Measurements from ENCODE around the gene CCBE1. TPM values are rescaled to one million over a fixed set of nuclear protein-coding genes. Genes with fewer than 3 reads are reported as not detected.

The CCBE1 gene
- total RNA-seq, 1 donor from 2014 or later = 1.6 TPM

- DNase-seq (ENCODE audit: low read depth) (no peak), FAIRE-seq (no peak)
- no peak for TF ChIP-seq CTCF (IDR thresholded peaks at IDR 0.05; ENCODE audit: insufficient read depth, low read length, severe bottlenecking)
- no peaks in the 10 kb centered on the region for H3K36me3 ChIP-seq (ENCODE audit: control insufficient read depth, insufficient read depth, low read length)
- H3K4me3 ChIP-seq (ENCODE audit: low read depth, low read length) = no peak overlapping the region
- no peaks in the 10 kb centered on the region for H3K27me3 ChIP-seq (ENCODE audit: control insufficient read depth, insufficient read depth, low read length)
Observed at GRCh38 chr18:59664329-59664728, 32.9 kb downstream of the CCBE1 start.

DNA sequence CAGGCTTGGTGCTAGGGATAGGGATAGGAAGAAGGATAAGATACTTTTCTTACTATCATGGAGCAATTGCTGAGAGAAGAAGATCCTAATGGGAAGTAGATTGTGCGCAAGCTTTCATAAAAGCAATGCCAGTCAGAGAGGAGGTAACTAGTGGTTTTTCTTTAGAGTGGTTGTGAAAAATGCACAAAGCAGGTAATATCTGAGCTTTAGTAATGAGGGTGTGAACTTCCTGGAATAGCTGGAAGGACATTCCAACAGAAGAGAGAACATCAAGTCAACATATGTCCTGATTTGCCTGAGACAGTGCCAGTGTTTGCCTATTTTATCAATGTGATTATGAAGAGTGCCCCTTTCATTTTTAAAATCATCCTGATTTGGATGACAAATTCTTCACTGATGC is 34.1 kb downstream of the CCBE1 start:
- H3K36me3 ChIP-seq (ENCODE audit: control insufficient read depth, insufficient read depth, low read length) = no peaks in the 10 kb centered on the region
- FAIRE-seq = no peak

GRCh38 chr18:59661891-59662701 is 35.1 kb downstream of the CCBE1 start:
- no peak overlapping the region for H3K4me3 ChIP-seq (ENCODE audit: low read depth, low read length)
- DNase-seq (ENCODE audit: low read depth) (peak; percentile 97), FAIRE-seq (peak; percentile 62)
- H3K27me3 ChIP-seq (ENCODE audit: control insufficient read depth, insufficient read depth, low read length) = no peaks in the 10 kb centered on the region
- TF ChIP-seq CTCF (IDR thresholded peaks at IDR 0.05; ENCODE audit: insufficient read depth, low read length, severe bottlenecking) = no peak
- H3K36me3 ChIP-seq (ENCODE audit: control insufficient read depth, insufficient read depth, low read length) = no peaks in the 10 kb centered on the region

More for the DNA sequence above, 34.1 kb downstream of the CCBE1 start:
- Histone ChIP-seq H3K27me3 (ENCODE audit: control insufficient read depth, insufficient read depth, low read length) (no peaks in the 10 kb centered on the region), H3K4me3 (ENCODE audit: low read depth, low read length) (no peak overlapping the region)
- no peak for TF ChIP-seq CTCF (IDR thresholded peaks at IDR 0.05; ENCODE audit: insufficient read depth, low read length, severe bottlenecking)
- peak; percentile 36 for DNase-seq (ENCODE audit: low read depth)

GRCh38 chr18:59660786-59661743 is 36.2 kb downstream of the CCBE1 start:
- no peak for TF ChIP-seq CTCF (IDR thresholded peaks at IDR 0.05; ENCODE audit: insufficient read depth, low read length, severe bottlenecking)
- no peaks in the 10 kb centered on the region for H3K36me3 ChIP-seq (ENCODE audit: control insufficient read depth, insufficient read depth, low read length)
- H3K4me3 ChIP-seq (ENCODE audit: low read depth, low read length) = no peak overlapping the region
- FAIRE-seq (no peak), DNase-seq (ENCODE audit: low read depth) (peak; percentile 89)
- no peaks in the 10 kb centered on the region for H3K27me3 ChIP-seq (ENCODE audit: control insufficient read depth, insufficient read depth, low read length)

GRCh38 chr18:59660366-59660765 is 36.9 kb downstream of the CCBE1 start:
- no peak for TF ChIP-seq CTCF (IDR thresholded peaks at IDR 0.05; ENCODE audit: insufficient read depth, low read length, severe bottlenecking)
- FAIRE-seq (no peak), DNase-seq (ENCODE audit: low read depth) (no peak)
- Histone ChIP-seq H3K36me3 (ENCODE audit: control insufficient read depth, insufficient read depth, low read length) (no peaks in the 10 kb centered on the region), H3K4me3 (ENCODE audit: low read depth, low read length) (no peak overlapping the region), H3K27me3 (ENCODE audit: control insufficient read depth, insufficient read depth, low read length) (no peaks in the 10 kb centered on the region)

All from bronchial epithelial cell (primary cell).